GM21529 (cell line): Measurements from ENCODE around the gene GSTO2.
"Not testable (repeated sequence)": the region's sequence is repeated elsewhere in the genome, so short reads cannot be mapped to it uniquely, and the experiment has no call there.

ENCODE experiments used
- ATAC-seq: cut with Tn5 transposase; IDR thresholded peaks from one replicate; pipeline ENCODE4 v1.9.1; 2021; ENCODE audit not compliant: unreplicated experiment

The GSTO2 gene

GRCh38 chr10:104268713-104269645 lies at the start of gene GSTO2:
TSS of gene GSTO2 (plus strand) at chr10:104269184. CDS start at chr10:104274916, 5,732 bp downstream.
- peak; percentile 99 for ATAC-seq

GRCh38 chr10:104220522-104220921 lies 48.5 kb upstream of the GSTO2 start:
- no peak for ATAC-seq

DNA sequence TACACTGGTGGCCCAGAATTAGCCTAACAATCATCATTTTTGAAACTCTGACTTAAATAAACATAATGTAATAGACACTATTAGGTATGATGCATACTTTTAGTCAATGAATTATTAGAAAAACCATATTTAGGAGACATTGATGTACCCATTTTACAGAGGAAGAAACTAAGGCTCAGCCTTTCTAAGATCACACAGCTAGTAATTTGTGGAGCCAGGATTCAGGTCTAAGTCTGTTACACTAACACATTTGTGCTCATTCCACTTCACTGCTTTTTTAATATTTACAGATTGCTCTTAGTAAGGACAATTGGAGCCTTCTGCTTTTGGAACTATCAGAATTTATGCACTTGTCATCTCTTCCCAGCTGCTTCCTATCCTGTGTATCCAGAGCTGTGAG lies 45.7 kb upstream of the GSTO2 start:
- no peak for ATAC-seq

DNA sequence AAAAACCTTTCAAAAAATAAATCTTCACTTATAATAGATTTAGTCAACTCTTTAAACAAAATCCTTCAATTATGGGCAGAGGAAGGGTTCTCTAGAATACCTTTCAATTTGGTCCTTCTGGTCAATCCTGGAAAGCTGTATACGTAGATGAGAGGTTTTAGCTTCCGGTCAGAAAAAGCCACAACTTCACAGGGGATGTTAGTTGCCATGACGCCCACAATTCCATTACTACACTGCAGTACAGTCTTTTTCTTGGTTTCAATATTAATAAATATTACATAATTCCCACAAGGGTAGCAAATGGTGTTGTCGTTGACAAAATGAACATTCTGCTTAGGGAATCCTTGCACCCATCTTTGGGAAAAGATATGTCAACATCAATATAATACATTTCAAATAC lies 38.5 kb upstream of the GSTO2 start:
- ATAC-seq, result no peak

DNA sequence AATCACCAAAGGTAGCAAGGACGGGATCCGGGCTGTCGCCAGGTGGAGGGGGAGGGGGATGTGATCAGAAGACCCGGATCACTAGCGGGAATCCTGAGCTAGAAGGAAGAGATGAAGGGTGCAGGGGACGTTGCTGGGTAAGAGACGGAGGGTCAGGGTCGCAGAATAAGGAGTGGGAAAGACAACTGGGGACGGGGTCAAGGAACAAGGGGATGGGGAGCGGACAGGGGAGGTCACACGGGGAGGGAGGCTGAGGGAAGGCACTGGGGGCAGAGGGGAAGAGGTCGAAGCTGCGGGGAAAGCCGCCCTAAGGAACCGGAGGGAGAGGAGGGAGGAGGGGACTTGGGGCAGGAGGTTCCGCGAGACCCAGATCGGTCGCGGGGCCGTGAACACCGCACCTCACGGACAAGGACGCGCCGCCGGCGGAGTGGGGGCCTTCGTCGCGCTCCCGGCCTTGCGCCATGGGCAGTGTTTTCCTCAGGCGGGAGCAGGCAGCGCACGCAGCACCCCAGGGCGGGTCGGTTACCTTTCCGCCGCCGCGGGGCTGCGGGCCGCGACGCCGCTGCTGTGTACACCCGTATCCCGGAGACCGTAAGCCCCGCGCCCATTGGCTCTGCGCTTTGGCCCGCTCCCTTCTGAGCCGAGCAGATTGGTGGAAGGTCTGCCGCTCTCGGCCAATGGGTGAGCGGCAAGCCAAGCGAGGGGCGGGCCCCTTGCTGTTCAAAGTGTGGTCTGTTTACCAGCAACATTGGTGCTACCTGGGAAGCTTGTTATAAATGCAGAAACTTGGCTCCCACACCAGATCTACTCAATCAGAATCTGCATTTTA lies 37.0 kb upstream of the GSTO2 start, which contains the start of gene CFAP43:
TSS of gene CFAP43 (minus strand) at position 581 of the 829 bp plus-strand sequence. CDS start at position 463, 118 bp downstream.
- peak; percentile 100 for ATAC-seq

GRCh38 chr10:104232613-104233102 lies 36.3 kb upstream of the GSTO2 start:
- no peak for ATAC-seq

GRCh38 chr10:104233817-104234216 lies 35.2 kb upstream of the GSTO2 start:
- ATAC-seq, result no peak

DNA sequence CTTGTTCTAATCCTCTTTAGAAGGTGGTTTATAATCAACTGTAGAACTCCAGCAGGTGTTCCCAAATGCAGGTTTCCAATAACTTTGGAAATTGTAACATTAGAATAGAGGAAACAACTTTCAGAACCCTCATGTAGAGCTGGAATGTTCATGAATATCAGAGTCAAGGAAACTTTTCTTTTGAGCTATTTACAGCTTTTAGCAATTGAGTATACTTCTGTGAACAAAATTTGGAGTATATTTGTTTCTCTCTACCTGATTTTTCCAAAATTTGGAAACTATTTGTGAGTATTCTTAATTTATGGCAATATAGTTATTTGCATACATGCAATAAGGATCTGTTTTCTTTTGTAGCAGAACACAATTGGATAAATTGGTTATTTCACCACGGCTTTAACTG lies 34.0 kb upstream of the GSTO2 start:
- ATAC-seq, result no peak

DNA sequence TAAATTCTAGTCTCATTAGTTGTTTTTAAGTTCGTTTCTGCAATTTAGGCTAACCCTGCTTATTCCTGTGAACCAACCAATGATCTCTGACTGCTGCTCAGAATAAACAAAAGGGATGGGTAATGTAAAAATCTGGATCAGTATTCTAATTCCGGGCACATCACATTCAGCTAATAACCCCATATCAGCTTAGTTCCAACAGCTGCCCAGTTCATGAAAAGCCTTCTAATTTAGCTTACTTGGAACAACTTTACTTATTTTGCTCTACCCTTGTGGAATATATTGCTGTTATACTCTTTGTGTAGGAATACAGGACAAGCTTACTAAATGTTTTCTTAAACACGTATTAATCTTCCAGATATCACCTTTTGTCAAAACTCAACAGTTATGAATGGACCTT lies 33.2 kb upstream of the GSTO2 start:
- ATAC-seq, result no peak

DNA sequence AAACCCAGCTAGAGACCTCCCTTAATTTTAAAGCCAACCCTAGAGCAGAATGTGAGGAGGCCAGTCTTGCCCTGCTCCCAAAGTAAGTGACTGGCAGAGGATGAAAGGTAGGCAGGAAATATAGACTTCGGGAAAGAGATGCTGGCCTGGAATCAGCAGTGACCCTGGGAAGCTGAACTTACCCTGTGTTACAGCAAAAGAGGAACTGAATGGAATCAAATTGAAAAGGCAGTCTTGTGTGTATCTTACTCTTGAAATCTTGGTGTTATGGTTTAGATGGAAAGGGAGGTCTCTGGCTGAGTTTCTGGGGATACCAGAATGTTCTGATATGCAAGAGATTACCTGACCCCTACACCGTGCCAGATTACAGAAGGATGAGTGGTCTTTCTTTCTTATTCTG lies 28.9 kb upstream of the GSTO2 start:
- no peak for ATAC-seq

- ATAC-seq, result no peak
Observed at GRCh38 chr10:104242545-104242944, 26.4 kb upstream of the GSTO2 start.

DNA sequence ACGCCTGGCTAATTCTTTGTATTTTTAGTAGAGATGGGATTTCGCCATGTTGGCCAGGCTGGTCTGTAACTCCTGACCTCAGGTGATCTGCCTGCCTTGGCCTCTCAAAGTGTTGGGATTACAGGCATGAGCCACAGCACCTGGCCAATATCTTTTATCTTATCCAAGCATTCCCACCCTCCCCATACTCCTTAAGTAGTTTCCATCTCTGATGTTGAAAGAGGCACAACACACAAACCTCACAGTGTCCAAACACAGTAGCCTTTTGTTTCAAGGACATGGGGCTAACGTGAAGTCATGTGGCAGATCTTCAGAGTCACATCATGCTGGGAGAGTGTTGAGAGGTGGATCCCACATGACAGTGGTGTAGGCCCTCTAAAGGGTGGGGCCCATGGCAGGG lies 26.0 kb upstream of the GSTO2 start:
- ATAC-seq, result not testable (repeated sequence)

DNA sequence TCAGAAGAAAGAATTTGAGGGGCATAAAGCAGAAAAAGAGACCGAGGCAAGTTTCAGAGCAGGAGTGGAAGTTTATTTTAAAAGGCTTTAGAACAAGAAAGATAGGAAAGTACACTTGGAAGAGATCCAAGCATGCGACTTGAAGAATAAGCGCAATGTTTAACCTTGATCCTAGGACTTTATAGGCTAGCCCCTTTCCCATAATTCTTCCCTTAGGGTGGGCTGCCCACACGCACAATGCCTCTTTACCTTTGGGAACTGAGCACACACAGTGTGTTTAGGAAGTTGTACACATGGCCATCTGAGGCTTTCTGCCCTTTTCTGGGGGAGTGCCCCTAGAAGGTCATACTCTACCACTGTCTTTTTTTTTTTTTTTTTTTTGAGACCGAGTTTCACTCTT lies 25.5 kb upstream of the GSTO2 start:
- no peak for ATAC-seq

DNA sequence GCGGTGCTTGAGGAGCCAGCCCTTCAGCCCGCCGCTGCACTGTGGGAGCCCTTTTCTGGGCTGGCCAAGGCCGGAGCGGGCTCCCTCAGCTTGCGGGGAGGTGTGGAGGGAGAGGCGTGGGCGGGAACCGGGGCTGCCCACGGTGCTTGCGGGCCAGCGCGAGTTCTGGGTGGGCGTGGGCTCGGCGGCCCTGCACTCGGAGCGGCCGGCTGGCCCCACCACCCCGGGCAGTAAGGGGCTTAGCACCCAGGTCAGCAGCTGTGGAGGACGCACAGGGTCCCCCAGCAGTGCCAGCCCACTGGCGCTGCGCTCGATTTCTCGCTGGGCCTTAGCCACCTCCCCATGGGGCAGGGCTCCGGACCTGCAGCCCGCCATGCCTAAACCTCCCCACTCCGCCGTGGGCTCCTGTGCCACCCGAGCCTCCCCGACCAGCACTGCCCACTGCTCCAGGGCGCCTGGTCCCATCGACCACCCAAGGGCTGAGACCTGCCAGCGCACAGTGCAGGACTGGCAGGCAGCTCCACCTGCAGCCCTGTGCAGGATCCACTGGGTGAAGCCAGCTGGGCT lies 23.8 kb upstream of the GSTO2 start:
- ATAC-seq, result no peak

- ATAC-seq, result no peak
Observed at GRCh38 chr10:104246976-104247375, 22.0 kb upstream of the GSTO2 start.

GRCh38 chr10:104247513-104248146 lies 21.4 kb upstream of the GSTO2 start:
- ATAC-seq, result no peak

- ATAC-seq, result not testable (repeated sequence)
Observed at GRCh38 chr10:104248931-104249330, 20.1 kb upstream of the GSTO2 start.

- no peak for ATAC-seq
Observed at GRCh38 chr10:104250371-104250770, 18.6 kb upstream of the GSTO2 start.

DNA sequence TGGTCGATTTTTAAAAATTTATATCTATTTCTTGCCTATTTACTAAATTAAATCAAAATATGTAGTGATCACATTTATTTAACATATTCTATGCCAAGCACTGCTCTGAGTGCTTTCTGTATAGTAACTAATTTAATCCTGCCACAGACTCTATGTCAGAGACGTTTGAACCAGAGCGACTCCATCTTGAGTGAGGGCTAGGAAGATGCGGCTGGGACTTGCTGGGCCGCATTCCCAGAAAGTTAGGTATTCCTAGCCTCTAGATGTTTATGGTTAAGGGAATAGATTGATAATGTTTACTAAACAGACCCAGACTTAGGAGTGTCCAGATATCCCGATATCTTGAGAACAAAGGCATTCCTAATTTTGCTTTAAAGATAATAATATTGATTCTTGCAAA lies 17.5 kb upstream of the GSTO2 start:
- ATAC-seq, result no peak

GRCh38 chr10:104252368-104252767 lies 16.6 kb upstream of the GSTO2 start:
- no peak for ATAC-seq

GRCh38 chr10:104253106-104253505 lies 15.9 kb upstream of the GSTO2 start:
- ATAC-seq, result no peak
